Activated naive CD8-positive, alpha-beta T cell treated with anti-CD3 and anti-CD28 coated beads for 36 hours (primary cell): ENCODE measurements around the gene TSNAXIP1. TPM values are rescaled to one million over a fixed set of nuclear protein-coding genes. Genes with fewer than 3 reads are reported as not detected.

Source experiments
- DNase-seq: peaks from one replicate; pipeline ENCODE4 v3.0.0; 2021
- H3K27ac Mint-ChIP-seq: one replicate; pipeline ENCODE4 v1.8.0; 2022; ENCODE audit warnings: mild to moderate bottlenecking, moderate library complexity, mixed read lengths
- H3K27me3 Mint-ChIP-seq: one replicate; pipeline ENCODE4 v1.8.0; 2022; ENCODE audit warnings: mild to moderate bottlenecking, mixed read lengths
- H3K36me3 Mint-ChIP-seq: one replicate; pipeline ENCODE4 v1.8.0; 2021; ENCODE audit warnings: mild to moderate bottlenecking, mixed read lengths
- H3K4me1 Mint-ChIP-seq: one replicate; pipeline ENCODE4 v1.8.0; 2021; ENCODE audit warnings: mixed read lengths
- H3K4me3 Mint-ChIP-seq: one replicate; pipeline ENCODE4 v1.8.0; 2022; ENCODE audit warnings: mild to moderate bottlenecking, moderate library complexity, mixed read lengths
- H3K9me3 Mint-ChIP-seq: one replicate; pipeline ENCODE4 v1.8.0; 2022; ENCODE audit warnings: mixed read lengths
- total RNA-seq, 2 experiments: library from RNA; stranded (reverse); gene quantifications; one replicate each; pipeline ENCODE4 v1.2.3, GENCODE V29; 2021

Gene TSNAXIP1
- under 1 TPM; 0.70 to 0.72 TPM for total RNA-seq

- Mint-ChIP-seq H3K36me3 (peaks cover 32% of the 10 kb centered on the region), H3K4me1 (peaks cover 41% of the 10 kb centered on the region), H3K27me3 (no peaks in the 10 kb centered on the region), H3K9me3 (no peaks in the 10 kb centered on the region), H3K27ac (peak within 1 kb of the TSS; percentile 91), H3K4me3 (peak within 1 kb of the TSS; percentile 90)
- DNase-seq: peak; percentile 97
Observed at GRCh38 chr16:67806428-67807147, at the start of gene TSNAXIP1, which contains the start of gene RANBP10. Gene TSNAXIP1 (plus strand): TSS chr16:67806889. CDS start chr16:67807150, 261 bp downstream. Gene RANBP10 (minus strand): TSS chr16:67806560. CDS start chr16:67806536, 24 bp downstream.

GRCh38 chr16:67758006-67758405, 48.7 kb upstream of the TSNAXIP1 start:
- Mint-ChIP-seq H3K27me3 (no peaks in the 10 kb centered on the region), H3K4me1 (peaks cover 11% of the 10 kb centered on the region), H3K9me3 (no peaks in the 10 kb centered on the region), H3K4me3 (no peak overlapping the region), H3K27ac (no peak overlapping the region), H3K36me3 (no peaks in the 10 kb centered on the region)
- DNase-seq: no peak

- H3K9me3 Mint-ChIP-seq: no peaks in the 10 kb centered on the region
- H3K36me3 Mint-ChIP-seq: no peaks in the 10 kb centered on the region
- no peak for DNase-seq
- H3K27ac Mint-ChIP-seq: no peak overlapping the region
- peaks cover 11% of the 10 kb centered on the region for H3K4me1 Mint-ChIP-seq
- H3K27me3 Mint-ChIP-seq: no peaks in the 10 kb centered on the region
- no peak overlapping the region for H3K4me3 Mint-ChIP-seq
Observed at GRCh38 chr16:67758966-67759365, 47.7 kb upstream of the TSNAXIP1 start.

- Mint-ChIP-seq H3K4me3 (no peak overlapping the region), H3K4me1 (peaks cover 11% of the 10 kb centered on the region), H3K27ac (peak overlapping the region; percentile 57), H3K36me3 (no peaks in the 10 kb centered on the region), H3K9me3 (no peaks in the 10 kb centered on the region), H3K27me3 (no peaks in the 10 kb centered on the region)
- DNase-seq: no peak
Observed at GRCh38 chr16:67760206-67760955, 46.3 kb upstream of the TSNAXIP1 start.

GRCh38 chr16:67760956-67761230, 45.8 kb upstream of the TSNAXIP1 start:
- no peaks in the 10 kb centered on the region for H3K36me3 Mint-ChIP-seq
- no peak overlapping the region for H3K4me3 Mint-ChIP-seq
- H3K9me3 Mint-ChIP-seq: no peaks in the 10 kb centered on the region
- no peaks in the 10 kb centered on the region for H3K27me3 Mint-ChIP-seq
- DNase-seq: no peak
- peaks cover 11% of the 10 kb centered on the region for H3K4me1 Mint-ChIP-seq
- peak overlapping the region; percentile 57 for H3K27ac Mint-ChIP-seq

GRCh38 chr16:67761924-67762323, 44.8 kb upstream of the TSNAXIP1 start:
- Mint-ChIP-seq H3K4me1 (peaks cover 11% of the 10 kb centered on the region), H3K27ac (no peak overlapping the region), H3K4me3 (no peak overlapping the region), H3K9me3 (no peaks in the 10 kb centered on the region), H3K36me3 (no peaks in the 10 kb centered on the region), H3K27me3 (no peaks in the 10 kb centered on the region)
- DNase-seq: no peak

- no peaks in the 10 kb centered on the region for H3K36me3 Mint-ChIP-seq
- no peaks in the 10 kb centered on the region for H3K9me3 Mint-ChIP-seq
- no peak overlapping the region for H3K27ac Mint-ChIP-seq
Observed at GRCh38 chr16:67762385-67762784, 44.3 kb upstream of the TSNAXIP1 start.

GRCh38 chr16:67763066-67763465, 43.6 kb upstream of the TSNAXIP1 start:
- H3K4me1 Mint-ChIP-seq: peaks cover 11% of the 10 kb centered on the region
- no peaks in the 10 kb centered on the region for H3K36me3 Mint-ChIP-seq
- no peak overlapping the region for H3K27ac Mint-ChIP-seq

More at GRCh38 chr16:67762385-67762784, 44.3 kb upstream of the TSNAXIP1 start:
- Mint-ChIP-seq H3K4me3 (no peak overlapping the region), H3K27me3 (no peaks in the 10 kb centered on the region), H3K4me1 (peaks cover 11% of the 10 kb centered on the region)
- DNase-seq: no peak

GRCh38 chr16:67764158-67764667, 42.5 kb upstream of the TSNAXIP1 start:
- no peak overlapping the region for H3K4me3 Mint-ChIP-seq
- no peaks in the 10 kb centered on the region for H3K36me3 Mint-ChIP-seq
- DNase-seq: no peak
- H3K27ac Mint-ChIP-seq: no peak overlapping the region
- H3K27me3 Mint-ChIP-seq: no peaks in the 10 kb centered on the region
- H3K9me3 Mint-ChIP-seq: no peaks in the 10 kb centered on the region
- peaks cover 11% of the 10 kb centered on the region for H3K4me1 Mint-ChIP-seq

More at GRCh38 chr16:67763066-67763465, 43.6 kb upstream of the TSNAXIP1 start:
- Mint-ChIP-seq H3K9me3 (no peaks in the 10 kb centered on the region), H3K4me3 (no peak overlapping the region), H3K27me3 (no peaks in the 10 kb centered on the region)
- no peak for DNase-seq

GRCh38 chr16:67766291-67766690, 40.4 kb upstream of the TSNAXIP1 start:
- Mint-ChIP-seq H3K9me3 (no peaks in the 10 kb centered on the region), H3K36me3 (no peaks in the 10 kb centered on the region), H3K27me3 (no peaks in the 10 kb centered on the region), H3K27ac (no peak overlapping the region), H3K4me1 (peaks cover under 1% of the 10 kb centered on the region), H3K4me3 (no peak overlapping the region)
- no peak for DNase-seq

- H3K27me3 Mint-ChIP-seq: no peaks in the 10 kb centered on the region
- peaks cover 2% of the 10 kb centered on the region for H3K4me1 Mint-ChIP-seq
- H3K4me3 Mint-ChIP-seq: no peak overlapping the region
- H3K9me3 Mint-ChIP-seq: no peaks in the 10 kb centered on the region
- peaks cover 7% of the 10 kb centered on the region for H3K36me3 Mint-ChIP-seq
- DNase-seq: no peak
- no peak overlapping the region for H3K27ac Mint-ChIP-seq
Observed at GRCh38 chr16:67767953-67768352, 38.7 kb upstream of the TSNAXIP1 start.

- Mint-ChIP-seq H3K9me3 (no peaks in the 10 kb centered on the region), H3K4me1 (peaks cover 4% of the 10 kb centered on the region), H3K4me3 (no peak overlapping the region), H3K36me3 (peaks cover 7% of the 10 kb centered on the region), H3K27me3 (no peaks in the 10 kb centered on the region), H3K27ac (no peak overlapping the region)
- no peak for DNase-seq
Observed at GRCh38 chr16:67770346-67770991, 36.2 kb upstream of the TSNAXIP1 start.

- no peak for DNase-seq
- Mint-ChIP-seq H3K9me3 (no peaks in the 10 kb centered on the region), H3K27ac (no peak overlapping the region), H3K36me3 (peaks cover 8% of the 10 kb centered on the region), H3K4me3 (no peak overlapping the region), H3K4me1 (peaks cover 4% of the 10 kb centered on the region), H3K27me3 (no peaks in the 10 kb centered on the region)
Observed at GRCh38 chr16:67773099-67773498, 33.6 kb upstream of the TSNAXIP1 start.

- Mint-ChIP-seq H3K27me3 (no peaks in the 10 kb centered on the region), H3K4me3 (no peak overlapping the region), H3K27ac (no peak overlapping the region), H3K9me3 (no peaks in the 10 kb centered on the region), H3K36me3 (peaks cover 8% of the 10 kb centered on the region), H3K4me1 (peaks cover 4% of the 10 kb centered on the region)
- DNase-seq: no peak
Observed at GRCh38 chr16:67773569-67774456, 32.9 kb upstream of the TSNAXIP1 start.
